Neural progenitor cell (in vitro differentiated cells): ENCODE measurements around the gene OR51G2.
"Not testable (repeated sequence)": the region's sequence is repeated elsewhere in the genome, so short reads cannot be mapped to it uniquely, and the experiment has no call there.

Experiments
- CTCF ChIP-seq: fragments of 200-600 bp; sonication (generic); IDR thresholded peaks from 2 replicates; pipeline ENCODE4 v1.5.1; 2017; ENCODE audit warnings: antibody characterized with exemption, mild to moderate bottlenecking
- EZH2phosphoT487 ChIP-seq: fragments of 200-600 bp; sonication (generic); IDR thresholded peaks from 2 replicates; pipeline ENCODE4 v1.6.1; 2017; ENCODE audit warnings: antibody characterized with exemption

GRCh38 chr11:4955613-4956012, 36.5 kb upstream of the OR51G2 start, which contains the start of gene OR51A2:
- not testable (repeated sequence) for TF ChIP-seq CTCF, EZH2phosphoT487
